Chondrocyte (in vitro differentiated cells): Measurements from ENCODE around the gene FAM8A1. TPM values are rescaled to one million over a fixed set of nuclear protein-coding genes. Genes with fewer than 3 reads are reported as not detected.
A peak's percentile ranks its signal among the peaks of the same experiment; 100 is the strongest.
"Not testable (repeated sequence)": the region's sequence is repeated elsewhere in the genome, so short reads cannot be mapped to it uniquely, and the experiment has no call there.

Experiments used
- DNase-seq: peaks from one replicate; pipeline ENCODE4 v3.0.0; 2021; ENCODE audit warnings: mixed read lengths, low spot score
- H3K27ac Mint-ChIP-seq: one replicate; pipeline ENCODE4 v1.8.0; 2021; ENCODE audit warnings: mild to moderate bottlenecking, moderate library complexity, mixed read lengths; ENCODE audit not compliant: unreplicated experiment
- H3K27me3 Mint-ChIP-seq: 2 replicates; pipeline ENCODE4 v1.8.0; 2021; ENCODE audit warnings: low read depth, mixed read lengths
- H3K36me3 Mint-ChIP-seq: 2 replicates; pipeline ENCODE4 v1.8.0; 2021; ENCODE audit warnings: low read depth, mixed read lengths
- H3K4me1 Mint-ChIP-seq: 2 replicates; pipeline ENCODE4 v1.8.0; 2021; ENCODE audit warnings: low read depth, mild to moderate bottlenecking, mixed read lengths
- H3K4me3 Mint-ChIP-seq: one replicate; pipeline ENCODE4 v1.8.0; 2021; ENCODE audit warnings: mild to moderate bottlenecking, moderate library complexity, mixed read lengths; ENCODE audit not compliant: unreplicated experiment
- H3K9me3 Mint-ChIP-seq: 2 replicates; pipeline ENCODE4 v1.8.0; 2021; ENCODE audit warnings: low read depth, mixed read lengths
- total RNA-seq: library from RNA; stranded (reverse); gene quantifications from 3 replicates; pipeline ENCODE4 v1.2.1, GENCODE V29; 2021
- TF ChIP-seq, protein P1 (sequence below): fragments of 200-600 bp; sonication (generic); IDR thresholded peaks from 2 replicates; pipeline ENCODE4 v1.5.0; 2021; ENCODE audit warnings: antibody characterized with exemption, mild to moderate bottlenecking, moderate library complexity

Gene FAM8A1
- total RNA-seq, 1 donor from 2014 or later, result 26.4 TPM

DNA sequence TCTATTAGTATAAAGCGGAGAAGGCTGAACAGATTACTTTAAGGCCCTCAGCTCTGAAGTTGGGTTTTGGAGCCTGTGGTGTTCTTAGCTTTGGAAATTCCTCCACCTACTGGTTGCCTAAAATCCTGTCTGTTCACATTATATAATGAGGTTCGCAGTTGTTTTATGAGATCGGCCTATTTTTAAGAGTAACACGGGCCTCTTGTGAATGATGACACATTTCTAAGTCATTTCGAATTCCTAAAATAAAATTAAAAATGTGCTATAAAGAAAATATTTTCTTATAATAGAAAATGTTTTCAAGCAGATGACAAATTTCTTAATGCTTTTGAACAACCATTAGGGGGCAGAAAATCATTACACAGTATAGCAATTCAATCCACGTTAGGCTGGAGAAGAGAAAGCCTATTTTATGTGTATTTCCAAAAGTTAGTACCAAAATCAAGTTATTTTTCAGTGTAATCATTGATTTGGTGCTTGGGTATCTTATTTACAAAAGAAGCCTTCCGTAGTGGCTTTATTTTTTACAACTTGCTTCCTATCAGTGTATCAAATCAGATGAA lies 15.8 kb upstream of the FAM8A1 start:
- H3K36me3 Mint-ChIP-seq, result no peaks in the 10 kb centered on the region
- H3K9me3 Mint-ChIP-seq, result peaks cover 4% of the 10 kb centered on the region
- H3K27ac Mint-ChIP-seq, result peak overlapping the region; percentile 25
- TF ChIP-seq, protein P1, sequence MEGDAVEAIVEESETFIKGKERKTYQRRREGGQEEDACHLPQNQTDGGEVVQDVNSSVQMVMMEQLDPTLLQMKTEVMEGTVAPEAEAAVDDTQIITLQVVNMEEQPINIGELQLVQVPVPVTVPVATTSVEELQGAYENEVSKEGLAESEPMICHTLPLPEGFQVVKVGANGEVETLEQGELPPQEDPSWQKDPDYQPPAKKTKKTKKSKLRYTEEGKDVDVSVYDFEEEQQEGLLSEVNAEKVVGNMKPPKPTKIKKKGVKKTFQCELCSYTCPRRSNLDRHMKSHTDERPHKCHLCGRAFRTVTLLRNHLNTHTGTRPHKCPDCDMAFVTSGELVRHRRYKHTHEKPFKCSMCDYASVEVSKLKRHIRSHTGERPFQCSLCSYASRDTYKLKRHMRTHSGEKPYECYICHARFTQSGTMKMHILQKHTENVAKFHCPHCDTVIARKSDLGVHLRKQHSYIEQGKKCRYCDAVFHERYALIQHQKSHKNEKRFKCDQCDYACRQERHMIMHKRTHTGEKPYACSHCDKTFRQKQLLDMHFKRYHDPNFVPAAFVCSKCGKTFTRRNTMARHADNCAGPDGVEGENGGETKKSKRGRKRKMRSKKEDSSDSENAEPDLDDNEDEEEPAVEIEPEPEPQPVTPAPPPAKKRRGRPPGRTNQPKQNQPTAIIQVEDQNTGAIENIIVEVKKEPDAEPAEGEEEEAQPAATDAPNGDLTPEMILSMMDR, result peak; percentile 100
- H3K27me3 Mint-ChIP-seq, result no peaks in the 10 kb centered on the region
- H3K4me3 Mint-ChIP-seq, result no peak overlapping the region
- DNase-seq, result no peak
- H3K4me1 Mint-ChIP-seq, result peaks cover 14% of the 10 kb centered on the region

GRCh38 chr6:17585766-17586490 lies 14.2 kb upstream of the FAM8A1 start:
- Mint-ChIP-seq H3K4me1 (peaks cover 20% of the 10 kb centered on the region), H3K4me3 (no peak overlapping the region), H3K36me3 (no peaks in the 10 kb centered on the region), H3K27ac (no peak overlapping the region), H3K27me3 (no peaks in the 10 kb centered on the region), H3K9me3 (peaks cover 4% of the 10 kb centered on the region)
- TF ChIP-seq, protein P1, result peak; percentile 32
- no peak for DNase-seq

GRCh38 chr6:17586623-17587022 lies 13.5 kb upstream of the FAM8A1 start:
- H3K36me3 Mint-ChIP-seq, H3K4me3 Mint-ChIP-seq, DNase-seq, H3K9me3 Mint-ChIP-seq, H3K27ac Mint-ChIP-seq, H3K27me3 Mint-ChIP-seq: not testable (repeated sequence)
- peaks cover 20% of the 10 kb centered on the region for H3K4me1 Mint-ChIP-seq

DNA sequence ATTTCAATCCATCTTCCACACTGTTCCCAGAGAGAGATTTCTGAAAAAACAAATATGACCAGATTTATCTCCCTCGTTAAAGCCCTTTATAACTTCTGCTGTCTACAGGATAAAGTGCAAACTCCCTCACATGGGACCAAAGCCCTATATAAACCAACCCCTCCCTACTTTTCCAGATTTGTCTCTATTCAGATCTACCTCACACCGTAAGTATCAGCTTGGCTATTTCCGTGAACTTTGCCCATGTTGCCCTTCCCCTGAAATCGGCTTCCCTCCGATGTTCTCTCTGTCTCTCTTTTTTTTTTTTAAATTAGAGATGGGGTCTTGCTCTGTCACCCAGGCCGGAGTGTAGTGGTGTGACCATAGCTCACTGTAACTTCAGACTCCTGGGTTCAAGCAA lies 12.1 kb upstream of the FAM8A1 start:
- TF ChIP-seq, protein P1, result no peak
- DNase-seq, result no peak
- Mint-ChIP-seq H3K27me3 (no peaks in the 10 kb centered on the region), H3K4me1 (peaks cover 20% of the 10 kb centered on the region), H3K36me3 (no peaks in the 10 kb centered on the region), H3K4me3 (no peak overlapping the region), H3K27ac (no peak overlapping the region), H3K9me3 (no peaks in the 10 kb centered on the region)

DNA sequence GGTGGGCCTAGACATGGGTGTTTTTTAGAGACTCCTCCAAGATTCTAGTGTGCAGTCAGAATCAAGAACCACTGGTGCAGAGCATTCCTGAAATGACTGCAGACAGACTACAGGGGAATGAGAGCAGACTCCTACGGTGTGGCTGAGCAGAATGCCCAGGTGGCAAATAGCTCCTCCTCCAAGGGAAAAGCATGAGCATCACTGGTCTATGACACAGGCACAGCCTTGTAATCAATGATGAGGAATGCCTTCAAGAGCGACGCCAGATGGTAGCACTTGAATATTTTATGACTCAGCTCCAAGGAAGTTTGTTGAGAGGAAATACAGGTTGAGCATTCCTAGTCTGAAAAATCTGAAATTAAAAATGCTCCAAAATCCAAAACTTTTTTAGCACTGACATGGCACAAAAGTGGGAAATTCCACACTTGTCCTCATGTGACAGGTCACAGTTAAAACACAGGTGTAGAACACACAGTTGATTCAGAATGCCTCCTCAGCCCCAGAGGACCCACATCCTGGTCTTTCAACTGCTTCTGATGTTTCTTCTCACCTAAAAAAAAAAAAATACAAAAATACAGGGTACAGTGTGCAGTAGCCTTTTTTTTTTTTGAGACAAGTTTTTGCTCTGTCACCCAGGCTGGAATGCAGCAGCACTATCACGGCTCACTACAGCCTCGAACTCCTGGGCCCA lies 10.6 kb upstream of the FAM8A1 start:
- peak overlapping the region; percentile 57 for H3K27ac Mint-ChIP-seq
- TF ChIP-seq, protein P1, result peak; percentile 72
- DNase-seq, result no peak

More for the DNA sequence above, 10.6 kb upstream of the FAM8A1 start:
- Mint-ChIP-seq H3K9me3 (no peaks in the 10 kb centered on the region), H3K4me3 (no peak overlapping the region), H3K4me1 (peaks cover 9% of the 10 kb centered on the region), H3K27me3 (no peaks in the 10 kb centered on the region), H3K36me3 (no peaks in the 10 kb centered on the region)
